Thyroid gland (tissue), 4 donors: ENCODE data around the gene GRB10.

Experiments used
- POLR2A ChIP-seq, 2 donors: fragments of 450-650 bp; IDR thresholded peaks; one replicate each; pipeline ENCODE4 v1.6.1; 2017; ENCODE audit warnings: antibody characterized with exemption in 2 of 2, mild to moderate bottlenecking in 2 of 2, moderate library complexity in 1 of 2
- TF ChIP-seq, protein P1 (sequence below), 6 experiments: fragments of 200-600 bp in 3 of 6; fragments of 450-650 bp in 3 of 6; sonication (generic) in 3 of 6; IDR thresholded peaks; one replicate each; pipeline ENCODE4 v1.5.1; 2016 to 2019; ENCODE audit warnings: antibody characterized with exemption in 6 of 6, mild to moderate bottlenecking in 2 of 6, inconsistent platforms in 1 of 6, moderate library complexity in 1 of 6

- TF ChIP-seq POLR2A (IDR thresholded peaks at IDR 0.05) = no peak
- TF ChIP-seq, protein P1, sequence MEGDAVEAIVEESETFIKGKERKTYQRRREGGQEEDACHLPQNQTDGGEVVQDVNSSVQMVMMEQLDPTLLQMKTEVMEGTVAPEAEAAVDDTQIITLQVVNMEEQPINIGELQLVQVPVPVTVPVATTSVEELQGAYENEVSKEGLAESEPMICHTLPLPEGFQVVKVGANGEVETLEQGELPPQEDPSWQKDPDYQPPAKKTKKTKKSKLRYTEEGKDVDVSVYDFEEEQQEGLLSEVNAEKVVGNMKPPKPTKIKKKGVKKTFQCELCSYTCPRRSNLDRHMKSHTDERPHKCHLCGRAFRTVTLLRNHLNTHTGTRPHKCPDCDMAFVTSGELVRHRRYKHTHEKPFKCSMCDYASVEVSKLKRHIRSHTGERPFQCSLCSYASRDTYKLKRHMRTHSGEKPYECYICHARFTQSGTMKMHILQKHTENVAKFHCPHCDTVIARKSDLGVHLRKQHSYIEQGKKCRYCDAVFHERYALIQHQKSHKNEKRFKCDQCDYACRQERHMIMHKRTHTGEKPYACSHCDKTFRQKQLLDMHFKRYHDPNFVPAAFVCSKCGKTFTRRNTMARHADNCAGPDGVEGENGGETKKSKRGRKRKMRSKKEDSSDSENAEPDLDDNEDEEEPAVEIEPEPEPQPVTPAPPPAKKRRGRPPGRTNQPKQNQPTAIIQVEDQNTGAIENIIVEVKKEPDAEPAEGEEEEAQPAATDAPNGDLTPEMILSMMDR (IDR thresholded peaks at IDR 0.05) = no peak
These were observed 126.4 kb downstream of the GRB10 start for GRCh38 chr7:50656141-50656895.
